Stimulated activated naive B cell treated with anti-CD40 and anti-IgM and Interleukin-4, amounts not matched to agents 10 μg/mL and 1 μg/mL and 100 μg/mL, for 72 hours (primary cell): ENCODE measurements around the gene PRRG4.
"Not testable (repeated sequence)": the region's sequence is repeated elsewhere in the genome, so short reads cannot be mapped to it uniquely, and the experiment has no call there.

Experiments used
- ATAC-seq, 2 donors: fragments of 150-1000 bp; cut with Tn5 transposase; replicated peaks; 2 replicates each; pipeline ENCODE4 v1.10.0; 2021; ENCODE audit warnings: moderate library complexity in 1 of 2
- DNase-seq: peaks from one replicate; pipeline ENCODE4 v3.0.0; 2021
- H3K27ac Mint-ChIP-seq: one replicate; pipeline ENCODE4 v1.8.0; 2022; ENCODE audit warnings: mild to moderate bottlenecking, mixed read lengths
- H3K27me3 Mint-ChIP-seq, 2 donors: one replicate each; pipeline ENCODE4 v1.8.0; 2022; ENCODE audit warnings: mixed read lengths in 2 of 2
- H3K36me3 Mint-ChIP-seq, 2 donors: one replicate each; pipeline ENCODE4 v1.8.0; 2022; ENCODE audit warnings: mixed read lengths in 2 of 2, mild to moderate bottlenecking in 1 of 2
- H3K4me1 Mint-ChIP-seq, 2 donors: one replicate each; pipeline ENCODE4 v1.8.0; 2022; ENCODE audit warnings: mixed read lengths in 2 of 2, mild to moderate bottlenecking in 1 of 2
- H3K4me3 Mint-ChIP-seq, 2 donors: one replicate each; pipeline ENCODE4 v1.8.0; 2022; ENCODE audit warnings: mild to moderate bottlenecking in 2 of 2, mixed read lengths in 2 of 2, moderate library complexity in 1 of 2
- H3K9me3 Mint-ChIP-seq, 2 donors: one replicate each; pipeline ENCODE4 v1.8.0; 2022; ENCODE audit warnings: mixed read lengths in 2 of 2, mild to moderate bottlenecking in 1 of 2

Gene PRRG4

GRCh38 chr11:32843544-32843943 is 13.8 kb downstream of the PRRG4 start:
- Mint-ChIP-seq H3K27ac (no peak overlapping the region), H3K4me1 (peaks cover 7 to 16% of the 10 kb centered on the region in 2 donors), H3K9me3 (peaks cover 4 to 7% of the 10 kb centered on the region in 2 donors), H3K4me3 (no peak overlapping the region), H3K27me3 (no peaks in the 10 kb centered on the region), H3K36me3 (peaks cover 2 to 13% of the 10 kb centered on the region in 2 donors)
- DNase-seq (no peak), ATAC-seq (no peak)

DNA sequence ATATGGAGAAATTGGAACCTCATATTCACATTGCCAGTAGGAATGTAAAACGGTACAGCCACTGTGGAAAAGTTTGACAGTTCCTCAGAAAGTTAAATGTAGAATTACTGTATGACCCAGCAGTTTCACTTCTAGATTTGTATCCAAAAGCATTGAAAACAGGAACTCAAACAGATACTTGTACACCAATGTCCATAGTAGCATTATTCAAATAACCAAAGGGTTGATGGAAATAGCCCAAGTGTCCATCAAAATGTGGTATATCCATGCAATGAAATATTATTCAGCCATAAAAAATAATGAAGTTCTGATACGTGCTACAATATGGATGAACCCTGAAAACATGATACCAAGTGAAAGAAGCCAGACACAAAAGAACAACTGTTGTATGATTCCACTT is 17.8 kb downstream of the PRRG4 start:
- H3K27ac Mint-ChIP-seq = peak overlapping the region; percentile 16
- DNase-seq (no peak), ATAC-seq (peak; percentile 87 to 92)
- peaks cover 4 to 7% of the 10 kb centered on the region in 2 donors for H3K9me3 Mint-ChIP-seq
- no peaks in the 10 kb centered on the region for H3K27me3 Mint-ChIP-seq
- H3K36me3 Mint-ChIP-seq = peaks cover 2 to 16% of the 10 kb centered on the region in 2 donors
- H3K4me1 Mint-ChIP-seq = peaks cover 14 to 26% of the 10 kb centered on the region in 2 donors
- no peak overlapping the region for H3K4me3 Mint-ChIP-seq

DNA sequence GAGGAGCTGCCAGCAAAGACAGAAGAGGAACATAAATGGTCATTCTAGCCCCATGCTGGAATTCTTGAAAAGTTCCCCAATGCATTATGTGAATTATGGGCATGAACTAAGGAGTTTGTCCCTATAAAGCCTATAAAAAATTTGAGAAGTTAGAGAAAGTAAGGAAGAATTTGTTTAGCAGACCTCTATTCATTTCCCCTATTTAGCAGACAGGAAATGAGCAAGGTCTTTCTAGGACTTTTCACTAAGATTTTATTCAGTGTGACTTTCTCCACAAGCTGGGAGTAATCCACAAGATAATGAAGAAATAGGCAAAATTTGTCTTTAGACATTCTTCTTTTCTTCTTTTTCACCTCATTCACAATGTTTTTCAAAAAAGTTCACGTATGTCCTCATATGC is 20.0 kb downstream of the PRRG4 start:
- DNase-seq = no peak
- no peak for ATAC-seq
- peaks cover 4 to 7% of the 10 kb centered on the region in 2 donors for H3K9me3 Mint-ChIP-seq
- peaks cover 2 to 16% of the 10 kb centered on the region in 2 donors for H3K36me3 Mint-ChIP-seq
- H3K4me1 Mint-ChIP-seq = peaks cover 14 to 26% of the 10 kb centered on the region in 2 donors
- H3K27me3 Mint-ChIP-seq = no peaks in the 10 kb centered on the region
- no peak overlapping the region for H3K4me3 Mint-ChIP-seq
- no peak overlapping the region for H3K27ac Mint-ChIP-seq

DNA sequence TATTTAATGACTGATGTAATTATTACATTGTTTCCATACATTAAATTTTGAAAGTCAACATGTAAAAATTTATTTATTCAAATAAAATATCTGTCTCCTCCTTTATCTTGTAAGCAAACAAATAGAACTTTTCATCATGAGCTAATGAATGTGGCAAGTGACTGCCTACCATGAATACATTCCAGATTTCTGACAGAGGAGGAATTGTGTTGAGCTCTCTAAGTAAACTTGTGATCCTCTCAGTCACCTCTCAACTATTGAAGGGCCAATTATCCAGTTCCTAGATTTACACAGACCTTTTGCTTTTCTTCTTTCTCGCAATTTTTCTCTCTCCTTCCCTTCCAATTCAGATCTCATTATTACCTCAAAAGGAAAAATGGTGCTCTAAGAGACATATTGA is 21.5 kb downstream of the PRRG4 start:
- Mint-ChIP-seq H3K4me1 (peaks cover 14 to 25% of the 10 kb centered on the region in 2 donors), H3K4me3 (no peak overlapping the region)
- no peak for ATAC-seq

DNA sequence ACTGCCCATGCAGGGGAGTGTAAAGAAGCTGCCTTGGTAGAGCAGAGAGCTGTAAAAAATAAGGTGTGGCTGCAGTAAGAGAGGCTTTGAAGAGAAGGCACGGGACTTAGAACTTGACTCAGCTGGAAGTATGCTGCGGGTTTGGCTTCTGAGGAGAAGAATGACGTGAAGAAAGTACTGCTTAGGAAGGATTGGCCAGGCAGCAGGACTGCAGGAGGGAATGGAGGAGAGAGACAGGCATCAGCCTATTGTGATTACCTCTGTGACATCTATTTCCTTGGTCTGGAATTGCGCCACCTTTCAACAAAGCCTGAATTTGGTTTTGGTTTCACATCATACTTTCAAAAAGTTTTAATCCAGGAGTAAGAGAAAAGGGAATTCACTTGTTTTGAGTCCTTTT is 22.5 kb downstream of the PRRG4 start:
- H3K27ac Mint-ChIP-seq = no peak overlapping the region

More for the DNA sequence above, 21.5 kb downstream of the PRRG4 start:
- H3K27ac Mint-ChIP-seq = no peak overlapping the region
- DNase-seq = no peak
- peaks cover 0 to 13% of the 10 kb centered on the region in 2 donors for H3K36me3 Mint-ChIP-seq
- H3K27me3 Mint-ChIP-seq = no peaks in the 10 kb centered on the region
- H3K9me3 Mint-ChIP-seq = peaks cover 4 to 7% of the 10 kb centered on the region in 2 donors

DNA sequence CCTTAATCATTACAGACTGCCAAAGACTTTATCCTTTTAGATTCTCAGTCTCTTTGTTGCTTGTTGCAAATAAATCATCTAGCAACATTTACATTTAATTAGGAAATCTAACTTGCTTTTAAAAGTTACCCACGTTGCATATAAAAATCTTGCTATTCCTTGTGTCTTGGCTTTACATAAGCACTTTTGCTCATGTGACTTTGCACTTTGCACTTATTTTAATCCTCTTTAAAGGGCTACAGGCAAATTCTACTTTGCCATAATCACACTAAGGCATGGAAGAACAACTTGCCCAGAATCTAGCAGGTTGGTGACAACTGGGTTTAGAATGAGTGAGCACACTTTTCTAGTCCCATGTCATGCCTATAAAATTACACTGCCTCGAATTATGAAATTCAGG is 25.9 kb downstream of the PRRG4 start:
- Mint-ChIP-seq H3K27me3 (no peaks in the 10 kb centered on the region), H3K36me3 (no peaks in the 10 kb centered on the region), H3K27ac (no peak overlapping the region), H3K4me1 (no peaks in the 10 kb centered on the region), H3K9me3 (no peaks in the 10 kb centered on the region), H3K4me3 (no peak overlapping the region)
- DNase-seq = no peak
- ATAC-seq = no peak

More for the DNA sequence above, 22.5 kb downstream of the PRRG4 start:
- Mint-ChIP-seq H3K4me3 (no peak overlapping the region), H3K36me3 (peaks cover 0 to 11% of the 10 kb centered on the region in 2 donors), H3K4me1 (peaks cover 14 to 20% of the 10 kb centered on the region in 2 donors), H3K27me3 (no peaks in the 10 kb centered on the region), H3K9me3 (peaks cover 4 to 7% of the 10 kb centered on the region in 2 donors)
- no peak for DNase-seq
- no peak for ATAC-seq

GRCh38 chr11:32858731-32859130 is 29.0 kb downstream of the PRRG4 start:
- no peak overlapping the region for H3K27ac Mint-ChIP-seq
- no peaks in the 10 kb centered on the region for H3K9me3 Mint-ChIP-seq
- H3K4me1 Mint-ChIP-seq = no peaks in the 10 kb centered on the region
- H3K36me3 Mint-ChIP-seq = no peaks in the 10 kb centered on the region
- peaks cover 0 to 6% of the 10 kb centered on the region in 2 donors for H3K27me3 Mint-ChIP-seq
- ATAC-seq (no peak), DNase-seq (no peak)
- no peak overlapping the region for H3K4me3 Mint-ChIP-seq

- DNase-seq (no peak), ATAC-seq (no peak)
- Mint-ChIP-seq H3K4me3 (no peak overlapping the region), H3K27ac (no peak overlapping the region), H3K27me3 (peaks cover 8 to 12% of the 10 kb centered on the region in 2 donors), H3K4me1 (no peaks in the 10 kb centered on the region), H3K36me3 (no peaks in the 10 kb centered on the region), H3K9me3 (no peaks in the 10 kb centered on the region)
Observed at GRCh38 chr11:32861850-32862577, 32.3 kb downstream of the PRRG4 start.

GRCh38 chr11:32864555-32864954 is 34.8 kb downstream of the PRRG4 start:
- Mint-ChIP-seq H3K36me3 (peaks cover 0 to 4% of the 10 kb centered on the region in 2 donors), H3K27ac (no peak overlapping the region), H3K27me3 (peaks cover 8 to 12% of the 10 kb centered on the region in 2 donors), H3K4me1 (no peaks in the 10 kb centered on the region), H3K4me3 (no peak overlapping the region), H3K9me3 (peaks cover 0 to 3% of the 10 kb centered on the region in 2 donors)
- DNase-seq = no peak
- no peak for ATAC-seq

- ATAC-seq, H3K4me1 Mint-ChIP-seq, H3K4me3 Mint-ChIP-seq, DNase-seq, H3K27ac Mint-ChIP-seq, H3K36me3 Mint-ChIP-seq, H3K9me3 Mint-ChIP-seq: not testable (repeated sequence)
- H3K27me3 Mint-ChIP-seq = peaks cover 6 to 13% of the 10 kb centered on the region in 2 donors
Observed at GRCh38 chr11:32868752-32869151, 39.0 kb downstream of the PRRG4 start.

GRCh38 chr11:32870676-32871075 is 40.9 kb downstream of the PRRG4 start:
- Mint-ChIP-seq H3K4me1 (no peaks in the 10 kb centered on the region), H3K4me3 (no peak overlapping the region), H3K36me3 (peaks cover 0 to 4% of the 10 kb centered on the region in 2 donors), H3K9me3 (peaks cover 5 to 6% of the 10 kb centered on the region in 2 donors), H3K27me3 (peaks cover 6 to 20% of the 10 kb centered on the region in 2 donors), H3K27ac (no peak overlapping the region)
- no peak for DNase-seq
- ATAC-seq = peak; percentile 25 to 39

- H3K27me3 Mint-ChIP-seq = peaks cover 0 to 17% of the 10 kb centered on the region in 2 donors
- peaks cover 0 to 1% of the 10 kb centered on the region in 2 donors for H3K4me1 Mint-ChIP-seq
- no peak overlapping the region for H3K27ac Mint-ChIP-seq
- DNase-seq = no peak
- no peaks in the 10 kb centered on the region for H3K36me3 Mint-ChIP-seq
- no peak for ATAC-seq
- peaks cover 3 to 5% of the 10 kb centered on the region in 2 donors for H3K9me3 Mint-ChIP-seq
- H3K4me3 Mint-ChIP-seq = no peak overlapping the region
Observed at GRCh38 chr11:32874132-32874531, 44.4 kb downstream of the PRRG4 start.

DNA sequence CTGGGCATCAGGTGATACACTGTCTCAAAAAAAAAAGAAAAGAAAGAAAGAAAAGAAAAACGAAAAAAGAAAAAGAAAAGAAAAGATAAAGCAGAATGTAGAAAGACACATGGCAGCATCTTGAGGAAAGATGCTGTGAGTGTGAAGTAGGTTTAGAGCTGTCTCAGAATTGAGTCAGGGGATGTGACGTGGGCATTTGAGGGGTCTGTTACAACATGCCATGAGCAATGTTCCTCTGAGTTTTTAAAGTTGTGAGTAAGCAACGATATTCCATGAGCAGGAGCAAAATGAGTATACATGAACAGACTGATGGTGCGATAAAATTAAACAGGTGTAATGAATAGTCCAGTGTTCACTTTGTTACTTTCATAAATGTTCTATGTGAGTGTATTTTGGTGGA is 51.6 kb downstream of the PRRG4 start:
- Mint-ChIP-seq H3K4me3 (no peak overlapping the region), H3K27me3 (peaks cover 0 to 2% of the 10 kb centered on the region in 2 donors), H3K36me3 (no peaks in the 10 kb centered on the region), H3K27ac (no peak overlapping the region), H3K4me1 (peaks cover 0 to 1% of the 10 kb centered on the region in 2 donors), H3K9me3 (no peaks in the 10 kb centered on the region)
- ATAC-seq = no peak
- DNase-seq = no peak

DNA sequence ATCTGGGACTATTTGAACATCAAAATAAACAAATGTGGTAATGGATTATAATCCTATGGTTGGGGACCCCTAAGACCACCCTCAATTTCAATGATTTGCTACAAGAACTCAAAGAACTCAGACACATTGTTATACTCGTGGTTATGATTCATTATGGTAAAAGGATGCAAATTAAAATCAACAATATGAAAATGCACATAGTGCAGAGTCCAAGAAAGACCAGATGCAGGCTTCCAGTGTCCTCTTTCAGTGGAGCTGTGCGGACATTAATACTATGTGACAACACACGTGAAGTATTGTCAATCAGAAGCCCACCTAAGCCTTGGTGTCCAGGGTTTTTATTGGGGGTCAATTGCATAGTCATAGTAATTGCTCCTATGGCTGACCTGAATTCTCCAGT is 53.7 kb downstream of the PRRG4 start:
- H3K27ac Mint-ChIP-seq = no peak overlapping the region
- no peaks in the 10 kb centered on the region for H3K36me3 Mint-ChIP-seq
- H3K9me3 Mint-ChIP-seq = no peaks in the 10 kb centered on the region
- DNase-seq = no peak
- no peak for ATAC-seq
- H3K4me1 Mint-ChIP-seq = peaks cover 0 to 1% of the 10 kb centered on the region in 2 donors
- H3K27me3 Mint-ChIP-seq = no peaks in the 10 kb centered on the region
- H3K4me3 Mint-ChIP-seq = no peak overlapping the region

DNA sequence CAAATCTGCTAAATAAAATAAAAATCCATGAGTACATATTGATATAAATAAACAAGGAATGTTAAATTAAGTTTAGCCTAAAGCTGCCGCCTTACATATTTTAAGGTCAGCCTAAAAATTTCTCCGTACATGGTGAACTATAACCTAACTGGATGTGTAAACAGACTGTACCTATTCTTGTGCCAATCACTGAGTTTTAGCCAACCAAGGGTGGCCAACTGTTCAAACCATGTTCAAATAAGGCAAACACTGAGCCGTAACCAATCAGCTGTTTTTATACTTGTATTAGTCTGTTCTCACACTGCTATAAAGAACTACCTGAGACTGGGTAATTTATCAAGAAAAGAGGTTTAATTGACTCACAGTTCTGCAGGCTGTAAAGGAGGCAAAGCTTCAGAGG is 54.3 kb downstream of the PRRG4 start:
- H3K27me3 Mint-ChIP-seq = no peaks in the 10 kb centered on the region
- H3K36me3 Mint-ChIP-seq = no peaks in the 10 kb centered on the region
- no peak overlapping the region for H3K27ac Mint-ChIP-seq
- ATAC-seq (no peak), DNase-seq (no peak)
- H3K9me3 Mint-ChIP-seq = no peaks in the 10 kb centered on the region
- H3K4me3 Mint-ChIP-seq = no peak overlapping the region
- H3K4me1 Mint-ChIP-seq = no peaks in the 10 kb centered on the region
